SK-N-MC (cell line): Measurements from ENCODE around the gene COL5A3.

ENCODE experiments used
- EZH2 ChIP-seq: fragments of 200-600 bp; sonication (generic); IDR thresholded peaks from one replicate; pipeline ENCODE4 v1.6.1; 2017; ENCODE audit warnings: antibody characterized with exemption
- POLR2AphosphoS5 ChIP-seq: IDR thresholded peaks from 2 replicates; pipeline ENCODE4 v1.6.1; 2012; ENCODE audit warnings: mild to moderate bottlenecking, low read depth, low read length, borderline replicate concordance

DNA sequence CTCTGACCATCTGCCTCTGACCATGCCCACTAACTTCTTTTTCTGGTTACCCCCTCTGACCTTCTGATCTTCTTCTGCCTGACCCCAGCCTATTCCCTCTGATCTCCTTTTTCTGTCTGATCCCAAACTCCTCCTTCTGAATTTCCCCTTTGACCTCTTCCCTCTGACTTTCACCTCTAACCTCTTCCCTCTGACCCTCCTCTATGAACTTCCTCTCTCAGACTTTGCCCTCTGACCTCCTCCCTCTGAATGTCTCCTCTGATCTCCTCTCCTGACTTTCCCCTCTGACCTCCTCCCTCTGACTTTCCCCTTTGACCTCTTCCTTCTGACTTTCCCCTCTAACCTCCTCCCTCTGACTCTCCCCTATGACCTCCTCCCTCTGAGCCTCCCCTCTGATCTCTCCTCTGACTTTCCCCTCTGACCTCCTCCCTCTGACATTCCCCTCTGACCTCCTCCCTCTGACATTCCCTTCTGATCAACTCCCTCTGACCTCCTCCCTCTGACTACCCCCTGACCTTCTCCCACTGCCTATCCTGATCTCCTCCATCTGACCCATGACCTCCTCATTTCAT is 3.5 kb downstream of the COL5A3 start:
- TF ChIP-seq POLR2AphosphoS5 (no peak), EZH2 (no peak)
